HEK293 (cell line): ENCODE measurements around the gene SRRM1.

Experiments used
- CTCF ChIA-PET: fragments of 350-600 bp; formaldehyde crosslinking; extraction: SDS; loops from one replicate; lab custom pipeline; 2021; ENCODE audit warnings: antibody characterized with exemption; lab: Yijun Ruan, JAX
- POLR2A ChIA-PET: fragments of 300-600 bp; formaldehyde crosslinking; extraction: SDS; loops from one replicate; lab custom pipeline; 2020; ENCODE audit warnings: antibody characterized with exemption, inconsistent platforms; lab: Yijun Ruan, JAX
- H3K27ac ChIP-seq: fragments of 200-500 bp; sonication (Bioruptor generic); 2 replicates; pipeline ENCODE4 v1.5.1; 2014; ENCODE audit warnings: low read depth, low read length, control low read depth, inconsistent platforms; ENCODE audit errors: extremely low read depth
- H3K36me3 ChIP-seq, 2 experiments: fragments of 200-500 bp in 1 of 2; sonication (Bioruptor generic) in 1 of 2; 1 replicate in 1 of 2; 2 replicates in 1 of 2; pipeline ENCODE4 v1.5.1; 2014 to 2017; ENCODE audit warnings: inconsistent platforms in 2 of 2, low read length in 2 of 2; ENCODE audit not compliant: control insufficient read depth in 2 of 2, insufficient read depth in 1 of 2
- H3K4me1 ChIP-seq: fragments of 200-500 bp; sonication (Bioruptor generic); 2 replicates; pipeline ENCODE4 v1.5.1; 2014; ENCODE audit warnings: mild to moderate bottlenecking, low read length, inconsistent platforms; ENCODE audit not compliant: control insufficient read depth, insufficient read depth
- H3K4me3 ChIP-seq: 2 replicates; pipeline ENCODE4 v1.5.1; 2011; ENCODE audit warnings: low read depth, mild to moderate bottlenecking, control low read depth, low read length, moderate library complexity
- H3K9me3 ChIP-seq: fragments of 200-500 bp; sonication (Bioruptor generic); 2 replicates; pipeline ENCODE4 v1.5.1; 2014; ENCODE audit warnings: low read depth, low read length, inconsistent platforms; ENCODE audit not compliant: control insufficient read depth, insufficient read depth
- MZF1 ChIP-seq: fragments of 450-650 bp; formaldehyde crosslinking; IDR thresholded peaks from 2 replicates; pipeline ENCODE4 v1.5.1; 2017; ENCODE audit warnings: missing biosample characterization, missing genetic modification characterization, borderline replicate concordance
- ZBTB21 ChIP-seq: fragments of 450-650 bp; formaldehyde crosslinking; IDR thresholded peaks from 2 replicates; pipeline ENCODE4 v1.5.1; 2017; ENCODE audit warnings: missing biosample characterization, missing genetic modification characterization
- ZBTB48 ChIP-seq: fragments of 450-650 bp; formaldehyde crosslinking; IDR thresholded peaks from 2 replicates; pipeline ENCODE4 v1.5.1; 2016; ENCODE audit warnings: missing biosample characterization, missing genetic modification characterization
- ZNF221 ChIP-seq: fragments of 450-650 bp; formaldehyde crosslinking; IDR thresholded peaks from 2 replicates; pipeline ENCODE4 v1.5.1; 2017; ENCODE audit warnings: missing biosample characterization, missing genetic modification characterization, borderline replicate concordance
- ZNF24 ChIP-seq: fragments of 450-650 bp; formaldehyde crosslinking; IDR thresholded peaks from 2 replicates; pipeline ENCODE4 v1.5.1; 2016; ENCODE audit warnings: missing biosample characterization, missing genetic modification characterization
- ZNF266 ChIP-seq: fragments of 450-650 bp; formaldehyde crosslinking; IDR thresholded peaks from 2 replicates; pipeline ENCODE4 v1.5.1; 2016; ENCODE audit warnings: missing biosample characterization, missing genetic modification characterization, low read depth
- ZNF302 ChIP-seq: fragments of 450-650 bp; formaldehyde crosslinking; IDR thresholded peaks from 2 replicates; pipeline ENCODE4 v1.5.1; 2016; ENCODE audit warnings: missing biosample characterization, missing genetic modification characterization, low read depth
- ZNF311 ChIP-seq: fragments of 450-650 bp; formaldehyde crosslinking; IDR thresholded peaks from 2 replicates; pipeline ENCODE4 v1.5.1; 2017; ENCODE audit warnings: missing biosample characterization, missing genetic modification characterization, borderline replicate concordance
- ZNF560 ChIP-seq: fragments of 450-650 bp; formaldehyde crosslinking; IDR thresholded peaks from 2 replicates; pipeline ENCODE4 v1.5.1; 2017; ENCODE audit warnings: missing biosample characterization, missing genetic modification characterization, borderline replicate concordance
- ZNF624 ChIP-seq: fragments of 450-650 bp; formaldehyde crosslinking; IDR thresholded peaks from 2 replicates; pipeline ENCODE4 v1.5.1; 2017; ENCODE audit warnings: missing biosample characterization, missing genetic modification characterization
- ZNF76 ChIP-seq: fragments of 450-650 bp; formaldehyde crosslinking; IDR thresholded peaks from 2 replicates; pipeline ENCODE4; 2016; ENCODE audit warnings: low read depth, missing biosample characterization, missing genetic modification characterization, borderline replicate concordance
- ZNF768 ChIP-seq: fragments of 450-650 bp; formaldehyde crosslinking; IDR thresholded peaks from 2 replicates; pipeline ENCODE4 v1.5.1; 2018; ENCODE audit warnings: missing biosample characterization, mild to moderate bottlenecking, missing genetic modification characterization
- TF ChIP-seq, protein P1 (sequence below): fragments of 450-650 bp; formaldehyde crosslinking; optimal IDR thresholded peaks from 2 replicates; pipeline ENCODE3; 2016; ENCODE audit warnings: missing biosample characterization, mild to moderate bottlenecking, missing genetic modification characterization
- TF ChIP-seq, protein P2 (sequence below): fragments of 450-650 bp; formaldehyde crosslinking; IDR thresholded peaks from 2 replicates; pipeline ENCODE4 v1.5.1; 2017; ENCODE audit warnings: missing biosample characterization, missing genetic modification characterization
- TF ChIP-seq, protein P3 (sequence below): fragments of 450-650 bp; formaldehyde crosslinking; IDR thresholded peaks from 2 replicates; pipeline ENCODE4 v1.5.1; 2016; ENCODE audit warnings: missing biosample characterization, missing genetic modification characterization
- TF ChIP-seq, protein P4 (sequence below): fragments of 450-650 bp; formaldehyde crosslinking; IDR thresholded peaks from 2 replicates; pipeline ENCODE4 v1.5.1; 2016; ENCODE audit warnings: missing biosample characterization, missing genetic modification characterization, borderline replicate concordance
- TF ChIP-seq, protein P5 (sequence below): fragments of 450-650 bp; formaldehyde crosslinking; IDR thresholded peaks from 2 replicates; pipeline ENCODE4 v1.5.1; 2016; ENCODE audit warnings: missing biosample characterization, missing genetic modification characterization
- TF ChIP-seq, protein P6 (sequence below): fragments of 450-650 bp; formaldehyde crosslinking; IDR thresholded peaks from 2 replicates; pipeline ENCODE4 v1.5.1; 2016; ENCODE audit warnings: missing biosample characterization, missing genetic modification characterization
- TF ChIP-seq, protein P7 (sequence below): fragments of 450-650 bp; formaldehyde crosslinking; conservative IDR thresholded peaks from 2 replicates; pipeline ENCODE4 v1.5.1; 2016; ENCODE audit warnings: low read depth, missing biosample characterization, missing genetic modification characterization

Gene SRRM1

DNA sequence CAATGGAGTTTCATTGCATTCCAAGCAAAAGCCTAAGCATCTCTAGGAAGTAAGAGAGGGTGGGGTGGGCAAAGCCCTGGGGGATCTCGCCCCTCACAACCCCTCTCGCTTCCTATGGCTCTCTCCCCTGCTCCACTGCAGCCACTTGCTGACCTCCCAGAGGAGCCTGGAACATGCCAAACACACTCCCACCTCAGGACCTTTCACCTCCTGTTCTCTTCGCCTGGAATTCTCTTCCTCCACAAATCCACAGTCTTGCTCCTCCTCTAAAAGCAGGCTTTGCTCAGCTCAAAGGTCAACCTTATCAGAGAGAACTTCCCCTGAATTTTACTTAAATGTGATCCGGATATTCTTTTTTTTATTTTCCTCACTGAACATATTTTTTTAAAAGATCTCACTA is 20.9 kb upstream of the SRRM1 start:
- POLR2A ChIA-PET, result interaction anchor here (1.1 kb wide), 1 partner anchor 20 kb away, joined by 3 read pairs; no protein-coding TSS in a partner anchor
- Histone ChIP-seq H3K4me1 (no peaks in the 10 kb centered on the region), H3K9me3 (no peaks in the 10 kb centered on the region), H3K36me3 (no peaks in the 10 kb centered on the region), H3K4me3 (no peak overlapping the region), H3K27ac (no peak overlapping the region)
- TF ChIP-seq ZNF311 (tag by site-specific recombination), result no peak
- TF ChIP-seq ZNF266 (tag by site-specific recombination), result no peak
- TF ChIP-seq ZNF560 (tag by site-specific recombination), result no peak
- TF ChIP-seq ZBTB48, result no peak
- TF ChIP-seq, protein P1, sequence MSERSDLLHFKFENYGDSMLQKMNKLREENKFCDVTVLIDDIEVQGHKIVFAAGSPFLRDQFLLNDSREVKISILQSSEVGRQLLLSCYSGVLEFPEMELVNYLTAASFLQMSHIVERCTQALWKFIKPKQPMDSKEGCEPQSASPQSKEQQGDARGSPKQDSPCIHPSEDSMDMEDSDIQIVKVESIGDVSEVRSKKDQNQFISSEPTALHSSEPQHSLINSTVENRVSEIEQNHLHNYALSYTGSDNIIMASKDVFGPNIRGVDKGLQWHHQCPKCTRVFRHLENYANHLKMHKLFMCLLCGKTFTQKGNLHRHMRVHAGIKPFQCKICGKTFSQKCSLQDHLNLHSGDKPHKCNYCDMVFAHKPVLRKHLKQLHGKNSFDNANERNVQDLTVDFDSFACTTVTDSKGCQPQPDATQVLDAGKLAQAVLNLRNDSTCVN (tag by site-specific recombination), result no peak
- TF ChIP-seq ZNF768, result no peak
- TF ChIP-seq, protein P2, sequence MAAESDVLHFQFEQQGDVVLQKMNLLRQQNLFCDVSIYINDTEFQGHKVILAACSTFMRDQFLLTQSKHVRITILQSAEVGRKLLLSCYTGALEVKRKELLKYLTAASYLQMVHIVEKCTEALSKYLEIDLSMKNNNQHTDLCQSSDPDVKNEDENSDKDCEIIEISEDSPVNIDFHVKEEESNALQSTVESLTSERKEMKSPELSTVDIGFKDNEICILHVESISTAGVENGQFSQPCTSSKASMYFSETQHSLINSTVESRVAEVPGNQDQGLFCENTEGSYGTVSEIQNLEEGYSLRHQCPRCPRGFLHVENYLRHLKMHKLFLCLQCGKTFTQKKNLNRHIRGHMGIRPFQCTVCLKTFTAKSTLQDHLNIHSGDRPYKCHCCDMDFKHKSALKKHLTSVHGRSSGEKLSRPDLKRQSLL (tag by site-specific recombination), result no peak
- no peak for TF ChIP-seq ZNF624 (tag by site-specific recombination)
- no peak for TF ChIP-seq ZNF221
- TF ChIP-seq ZBTB21, result no peak
- no peak for TF ChIP-seq ZNF24
- TF ChIP-seq, protein P3, sequence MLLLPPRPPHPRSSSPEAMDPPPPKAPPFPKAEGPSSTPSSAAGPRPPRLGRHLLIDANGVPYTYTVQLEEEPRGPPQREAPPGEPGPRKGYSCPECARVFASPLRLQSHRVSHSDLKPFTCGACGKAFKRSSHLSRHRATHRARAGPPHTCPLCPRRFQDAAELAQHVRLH (tag by site-specific recombination), result no peak
- TF ChIP-seq, protein P4, sequence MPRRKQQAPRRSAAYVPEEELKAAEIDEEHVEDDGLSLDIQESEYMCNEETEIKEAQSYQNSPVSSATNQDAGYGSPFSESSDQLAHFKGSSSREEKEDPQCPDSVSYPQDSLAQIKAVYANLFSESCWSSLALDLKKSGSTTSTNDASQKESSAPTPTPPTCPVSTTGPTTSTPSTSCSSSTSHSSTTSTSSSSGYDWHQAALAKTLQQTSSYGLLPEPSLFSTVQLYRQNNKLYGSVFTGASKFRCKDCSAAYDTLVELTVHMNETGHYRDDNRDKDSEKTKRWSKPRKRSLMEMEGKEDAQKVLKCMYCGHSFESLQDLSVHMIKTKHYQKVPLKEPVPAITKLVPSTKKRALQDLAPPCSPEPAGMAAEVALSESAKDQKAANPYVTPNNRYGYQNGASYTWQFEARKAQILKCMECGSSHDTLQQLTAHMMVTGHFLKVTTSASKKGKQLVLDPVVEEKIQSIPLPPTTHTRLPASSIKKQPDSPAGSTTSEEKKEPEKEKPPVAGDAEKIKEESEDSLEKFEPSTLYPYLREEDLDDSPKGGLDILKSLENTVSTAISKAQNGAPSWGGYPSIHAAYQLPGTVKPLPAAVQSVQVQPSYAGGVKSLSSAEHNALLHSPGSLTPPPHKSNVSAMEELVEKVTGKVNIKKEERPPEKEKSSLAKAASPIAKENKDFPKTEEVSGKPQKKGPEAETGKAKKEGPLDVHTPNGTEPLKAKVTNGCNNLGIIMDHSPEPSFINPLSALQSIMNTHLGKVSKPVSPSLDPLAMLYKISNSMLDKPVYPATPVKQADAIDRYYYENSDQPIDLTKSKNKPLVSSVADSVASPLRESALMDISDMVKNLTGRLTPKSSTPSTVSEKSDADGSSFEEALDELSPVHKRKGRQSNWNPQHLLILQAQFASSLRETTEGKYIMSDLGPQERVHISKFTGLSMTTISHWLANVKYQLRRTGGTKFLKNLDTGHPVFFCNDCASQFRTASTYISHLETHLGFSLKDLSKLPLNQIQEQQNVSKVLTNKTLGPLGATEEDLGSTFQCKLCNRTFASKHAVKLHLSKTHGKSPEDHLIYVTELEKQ (tag by site-specific recombination), result no peak
- no peak for TF ChIP-seq MZF1
- TF ChIP-seq, protein P5, sequence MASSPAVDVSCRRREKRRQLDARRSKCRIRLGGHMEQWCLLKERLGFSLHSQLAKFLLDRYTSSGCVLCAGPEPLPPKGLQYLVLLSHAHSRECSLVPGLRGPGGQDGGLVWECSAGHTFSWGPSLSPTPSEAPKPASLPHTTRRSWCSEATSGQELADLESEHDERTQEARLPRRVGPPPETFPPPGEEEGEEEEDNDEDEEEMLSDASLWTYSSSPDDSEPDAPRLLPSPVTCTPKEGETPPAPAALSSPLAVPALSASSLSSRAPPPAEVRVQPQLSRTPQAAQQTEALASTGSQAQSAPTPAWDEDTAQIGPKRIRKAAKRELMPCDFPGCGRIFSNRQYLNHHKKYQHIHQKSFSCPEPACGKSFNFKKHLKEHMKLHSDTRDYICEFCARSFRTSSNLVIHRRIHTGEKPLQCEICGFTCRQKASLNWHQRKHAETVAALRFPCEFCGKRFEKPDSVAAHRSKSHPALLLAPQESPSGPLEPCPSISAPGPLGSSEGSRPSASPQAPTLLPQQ (tag by site-specific recombination), result no peak
- no peak for TF ChIP-seq ZNF302
- TF ChIP-seq, protein P6, sequence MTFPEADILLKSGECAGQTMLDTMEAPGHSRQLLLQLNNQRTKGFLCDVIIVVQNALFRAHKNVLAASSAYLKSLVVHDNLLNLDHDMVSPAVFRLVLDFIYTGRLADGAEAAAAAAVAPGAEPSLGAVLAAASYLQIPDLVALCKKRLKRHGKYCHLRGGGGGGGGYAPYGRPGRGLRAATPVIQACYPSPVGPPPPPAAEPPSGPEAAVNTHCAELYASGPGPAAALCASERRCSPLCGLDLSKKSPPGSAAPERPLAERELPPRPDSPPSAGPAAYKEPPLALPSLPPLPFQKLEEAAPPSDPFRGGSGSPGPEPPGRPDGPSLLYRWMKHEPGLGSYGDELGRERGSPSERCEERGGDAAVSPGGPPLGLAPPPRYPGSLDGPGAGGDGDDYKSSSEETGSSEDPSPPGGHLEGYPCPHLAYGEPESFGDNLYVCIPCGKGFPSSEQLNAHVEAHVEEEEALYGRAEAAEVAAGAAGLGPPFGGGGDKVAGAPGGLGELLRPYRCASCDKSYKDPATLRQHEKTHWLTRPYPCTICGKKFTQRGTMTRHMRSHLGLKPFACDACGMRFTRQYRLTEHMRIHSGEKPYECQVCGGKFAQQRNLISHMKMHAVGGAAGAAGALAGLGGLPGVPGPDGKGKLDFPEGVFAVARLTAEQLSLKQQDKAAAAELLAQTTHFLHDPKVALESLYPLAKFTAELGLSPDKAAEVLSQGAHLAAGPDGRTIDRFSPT (tag by site-specific recombination), result no peak
- TF ChIP-seq ZNF76 (tag by site-specific recombination), result no peak
- TF ChIP-seq, protein P7, sequence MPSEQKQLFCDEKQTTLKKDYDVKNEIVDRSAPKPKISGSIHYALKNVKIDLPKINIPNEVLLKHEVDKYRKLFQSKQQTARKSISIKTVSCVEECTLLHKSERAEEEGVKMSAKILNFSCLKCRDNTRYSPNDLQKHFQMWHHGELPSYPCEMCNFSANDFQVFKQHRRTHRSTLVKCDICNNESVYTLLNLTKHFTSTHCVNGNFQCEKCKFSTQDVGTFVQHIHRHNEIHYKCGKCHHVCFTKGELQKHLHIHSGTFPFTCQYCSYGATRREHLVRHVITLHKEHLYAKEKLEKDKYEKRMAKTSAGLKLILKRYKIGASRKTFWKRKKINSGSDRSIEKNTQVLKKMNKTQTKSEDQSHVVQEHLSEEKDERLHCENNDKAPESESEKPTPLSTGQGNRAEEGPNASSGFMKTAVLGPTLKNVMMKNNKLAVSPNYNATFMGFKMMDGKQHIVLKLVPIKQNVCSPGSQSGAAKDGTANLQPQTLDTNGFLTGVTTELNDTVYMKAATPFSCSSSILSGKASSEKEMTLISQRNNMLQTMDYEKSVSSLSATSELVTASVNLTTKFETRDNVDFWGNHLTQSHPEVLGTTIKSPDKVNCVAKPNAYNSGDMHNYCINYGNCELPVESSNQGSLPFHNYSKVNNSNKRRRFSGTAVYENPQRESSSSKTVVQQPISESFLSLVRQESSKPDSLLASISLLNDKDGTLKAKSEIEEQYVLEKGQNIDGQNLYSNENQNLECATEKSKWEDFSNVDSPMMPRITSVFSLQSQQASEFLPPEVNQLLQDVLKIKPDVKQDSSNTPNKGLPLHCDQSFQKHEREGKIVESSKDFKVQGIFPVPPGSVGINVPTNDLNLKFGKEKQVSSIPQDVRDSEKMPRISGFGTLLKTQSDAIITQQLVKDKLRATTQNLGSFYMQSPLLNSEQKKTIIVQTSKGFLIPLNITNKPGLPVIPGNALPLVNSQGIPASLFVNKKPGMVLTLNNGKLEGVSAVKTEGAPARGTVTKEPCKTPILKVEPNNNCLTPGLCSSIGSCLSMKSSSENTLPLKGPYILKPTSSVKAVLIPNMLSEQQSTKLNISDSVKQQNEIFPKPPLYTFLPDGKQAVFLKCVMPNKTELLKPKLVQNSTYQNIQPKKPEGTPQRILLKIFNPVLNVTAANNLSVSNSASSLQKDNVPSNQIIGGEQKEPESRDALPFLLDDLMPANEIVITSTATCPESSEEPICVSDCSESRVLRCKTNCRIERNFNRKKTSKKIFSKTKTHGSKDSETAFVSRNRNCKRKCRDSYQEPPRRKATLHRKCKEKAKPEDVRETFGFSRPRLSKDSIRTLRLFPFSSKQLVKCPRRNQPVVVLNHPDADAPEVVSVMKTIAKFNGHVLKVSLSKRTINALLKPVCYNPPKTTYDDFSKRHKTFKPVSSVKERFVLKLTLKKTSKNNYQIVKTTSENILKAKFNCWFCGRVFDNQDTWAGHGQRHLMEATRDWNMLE (tag by site-specific recombination), result no peak
- CTCF ChIA-PET, result interaction anchor here (1.9 kb wide), 1 partner anchor 35 kb away, joined by 9 read pairs; no protein-coding TSS in a partner anchor
